HepG2 (cell line): Measurements from ENCODE around the gene CSK. TPM values are rescaled to one million over a fixed set of nuclear protein-coding genes. Genes with fewer than 3 reads are reported as not detected.

ENCODE experiments used
- ATAC-seq: fragments of 200-7000 bp; cut with Tn5 transposase; 3 replicates; pipeline ENCODE4 v1.9.1; 2020; ENCODE audit warnings: mild to moderate bottlenecking, moderate library complexity
- Bru-seq: library from RNA; stranded (reverse); fragments of 400-500 nt; gene quantifications from one replicate; lab custom pipeline; 2021; lab: Mats Ljungman, UMichigan
- BruChase-seq, 2 experiments: library from RNA; stranded (reverse); fragments of 400-500 nt; gene quantifications; one replicate each; lab custom pipeline; 2021; lab: Mats Ljungman, UMichigan
- BruUV-seq: library from RNA; stranded (reverse); fragments of 400-500 nt; replicated peaks from 2 replicates; lab custom pipeline; 2021; lab: Mats Ljungman, UMichigan
- CTCF ChIA-PET: fragments of 300-600 bp; formaldehyde crosslinking; extraction: SDS; loops from one replicate; lab custom pipeline; 2021; ENCODE audit warnings: low total read pairs, inconsistent platforms, low intra/inter-chr PET ratio; lab: Yijun Ruan, JAX
- POLR2A ChIA-PET: fragments of 350-600 bp; sonication (Branson Sonifier 250); formaldehyde crosslinking; loops from one replicate; lab custom pipeline; 2020; ENCODE audit warnings: antibody characterized with exemption, inconsistent platforms; lab: Yijun Ruan, JAX
- DNase-seq: peaks from one replicate; pipeline ENCODE4 v3.0.0-alpha.2; 2015; ENCODE audit warnings: low spot score
- FAIRE-seq: peaks from 3 replicates; lab custom pipeline; 2011; peaks lifted over from hg19 to GRCh38; lab: Jason Lieb, UNC
- H2AFZ ChIP-seq: one replicate; pipeline ENCODE4 v1.6.1; 2011; ENCODE audit warnings: low read length, inconsistent platforms
- H3K27ac ChIP-seq: fragments of 300-600 bp; 3 replicates; pipeline ENCODE4 v1.8.0; 2011; ENCODE audit warnings: mixed run types, mild to moderate bottlenecking, mixed read lengths, low read length, inconsistent platforms; ENCODE audit not compliant: insufficient read depth; ENCODE audit errors: extremely low read length
- H3K27me3 ChIP-seq, 2 experiments: fragments of 200-600 bp in 1 of 2; 2 replicates in 1 of 2; 3 replicates in 1 of 2; pipeline versions ENCODE4 v1.6.0 to v1.8.0; 2011; ENCODE audit warnings: low read length in 2 of 2, mild to moderate bottlenecking in 2 of 2, moderate library complexity in 2 of 2, inconsistent platforms in 1 of 2; ENCODE audit not compliant: insufficient read depth in 2 of 2, control insufficient read depth in 1 of 2
- H3K36me3 ChIP-seq, 2 experiments: fragments of 200-600 bp in 1 of 2; replicated peaks in 1 of 2; 2 replicates in 1 of 2; 3 replicates in 1 of 2; pipeline versions ENCODE4 v1.5.1 to v1.8.0; 2011; ENCODE audit warnings: low read length in 2 of 2, inconsistent platforms in 1 of 2; ENCODE audit not compliant: insufficient read depth in 2 of 2, control insufficient read depth in 1 of 2
- H3K4me1 ChIP-seq: 2 replicates; pipeline ENCODE4 v1.5.1; 2012; ENCODE audit warnings: low read length, inconsistent platforms; ENCODE audit not compliant: insufficient read depth
- H3K4me2 ChIP-seq: 2 replicates; pipeline ENCODE4 v1.6.0; 2011; ENCODE audit warnings: low read depth, low read length, inconsistent platforms
- H3K4me3 ChIP-seq, 3 experiments: fragments of 200-600 bp in 1 of 3; sonication (generic), shearing (Covaris generic) in 1 of 3; replicated peaks in 1 of 3; 2 replicates each; pipeline ENCODE4 v1.5.1; 2011 to 2016; ENCODE audit warnings: low read length in 3 of 3, inconsistent platforms in 2 of 3, low read depth in 2 of 3, mild to moderate bottlenecking in 2 of 3, control low read depth in 1 of 3, mixed read lengths in 1 of 3; ENCODE audit not compliant: insufficient read depth in 1 of 3
- H3K79me2 ChIP-seq: one replicate; pipeline ENCODE4 v1.6.1; 2011; ENCODE audit warnings: low read length, inconsistent platforms; ENCODE audit not compliant: insufficient read depth
- H3K9ac ChIP-seq: 2 replicates; pipeline ENCODE4 v1.6.0; 2011; ENCODE audit warnings: mild to moderate bottlenecking, low read depth, low read length, inconsistent platforms; ENCODE audit not compliant: insufficient read depth
- H3K9me3 ChIP-seq: 2 replicates; pipeline ENCODE4 v1.5.1; 2012; ENCODE audit warnings: mild to moderate bottlenecking, low read length
- H4K20me1 ChIP-seq: 2 replicates; pipeline ENCODE4 v1.6.0; 2011; ENCODE audit warnings: inconsistent platforms, mild to moderate bottlenecking, low read length, moderate library complexity; ENCODE audit not compliant: insufficient read depth
- KLF9 ChIP-seq: IDR thresholded peaks from 2 replicates; pipeline ENCODE4 v1.6.1; 2016; ENCODE audit warnings: low read depth
- REPIN1 ChIP-seq: sonication (generic); formaldehyde crosslinking; IDR thresholded peaks from 2 replicates; pipeline ENCODE4 v1.8.0; 2022; ENCODE audit warnings: missing genetic modification reagents, low read depth, mild to moderate bottlenecking, borderline replicate concordance
- TEAD2 ChIP-seq: sonication (generic); formaldehyde crosslinking; IDR thresholded peaks from 2 replicates; pipeline ENCODE4 v1.9.0; 2021; ENCODE audit warnings: missing genetic modification reagents
- YEATS4 ChIP-seq: sonication (generic); formaldehyde crosslinking; IDR thresholded peaks from 2 replicates; pipeline ENCODE4 v1.4.0; 2020; ENCODE audit warnings: missing genetic modification reagents, borderline replicate concordance
- ZFY ChIP-seq: sonication (generic); formaldehyde crosslinking; IDR thresholded peaks from 2 replicates; pipeline ENCODE4 v1.4.0; 2020; ENCODE audit warnings: missing genetic modification reagents
- ZNF20 ChIP-seq: sonication (generic); formaldehyde crosslinking; IDR thresholded peaks from 2 replicates; pipeline ENCODE4 v1.4.0; 2020; ENCODE audit warnings: mild to moderate bottlenecking, moderate library complexity, missing genetic modification reagents
- WGBS: methylation state at CpG from one replicate; pipeline ENCODE4 v1.1.6; 2017; ENCODE audit warnings: low lambda C conversion rate; 5-methylcytosine and 5-hydroxymethylcytosine counted together
- in situ Hi-C: cut with HindIII; loops from 2 replicates; pipeline ENCODE4 v1.10.0; 2017; ENCODE audit warnings: low pct_unique_long_range_greater_than_20kb; ENCODE audit not compliant: extremely low pct_ligation_motif_present
- intact Hi-C: fragments of 100-400 bp; cut with micrococcal nuclease; formaldehyde crosslinking; loops from one replicate; pipeline ENCODE4 v1.10.0; 2022; ENCODE audit not compliant: unreplicated experiment
- long read RNA-seq, 2 experiments: library from RNA in 1 of 2; library from polyadenylated mRNA in 1 of 2; stranded (forward) in 1 of 2; unstranded in 1 of 2; transcript quantifications; one replicate each; pipeline ENCODE4 v2.0.0, GENCODE V29; 2019 to 2022
- polyA minus RNA-seq, 3 experiments: library from RNA; depleted of rRNA, polyadenylated mRNA; stranded (reverse); fragments of >200 nt; gene quantifications; 2 replicates each; pipeline ENCODE4 v1.2.3, GENCODE V29; 2011; ENCODE audit warnings: low replicate concordance in 1 of 3
- polyA plus RNA-seq, 8 experiments: library from polyadenylated mRNA; depleted of rRNA in 3 of 8; stranded (reverse) in 7 of 8; unstranded in 1 of 8; fragments of >200 nt; fragmentation: Illumina TruSeq in 4 of 8; extraction: Trizol in 4 of 8; gene quantifications; 2 replicates each; pipeline versions ENCODE4 v1.2.1 to v1.2.3, GENCODE V29; 2011 to 2016; ENCODE audit warnings: low read depth in 4 of 8, missing spikeins in 1 of 8, mixed read lengths in 1 of 8; ENCODE audit not compliant: insufficient read depth in 1 of 8
- total RNA-seq, 5 experiments: library from RNA; depleted of rRNA; stranded (reverse); fragments of >200 nt; fragmentation: Illumina TruSeq; extraction: Trizol; gene quantifications; 2 replicates each; pipeline ENCODE4 v1.2.3, GENCODE V29; 2016; ENCODE audit warnings: low read depth in 1 of 5
- TF ChIP-seq, protein P1 (sequence below): sonication (generic); formaldehyde crosslinking; IDR thresholded peaks from 2 replicates; pipeline ENCODE4 v1.5.0; 2020; ENCODE audit warnings: mild to moderate bottlenecking, missing genetic modification reagents, moderate library complexity
- TF ChIP-seq, protein P2 (sequence below): sonication (generic); formaldehyde crosslinking; IDR thresholded peaks from 2 replicates; pipeline ENCODE4 v1.4.0; 2020; ENCODE audit warnings: missing genetic modification reagents
- TF ChIP-seq, protein P3 (sequence below): IDR thresholded peaks from 2 replicates; pipeline ENCODE4 v1.6.1; 2016; ENCODE audit warnings: low read depth, control low read depth

The CSK gene
- 20.6 and 21.3 TPM in 2 replicates for total RNA-seq (2016; rRNA removed; fragmentation: Illumina TruSeq; extraction: Trizol)
- 8.5 and 9.2 TPM in 2 replicates for total RNA-seq (2016; cell fraction: cytosol; rRNA removed; fragmentation: Illumina TruSeq; extraction: Trizol; ENCODE audit: low read depth)
- 17.5 and 21.5 TPM in 2 replicates for total RNA-seq (2016; cell fraction: insoluble cytoplasmic fraction; rRNA removed; fragmentation: Illumina TruSeq; extraction: Trizol)
- total RNA-seq (2016; cell fraction: membrane; rRNA removed; fragmentation: Illumina TruSeq; extraction: Trizol): 24.6 and 31.5 TPM in 2 replicates
- 22.6 and 23.4 TPM in 2 replicates for total RNA-seq (2016; cell fraction: nucleus; rRNA removed; fragmentation: Illumina TruSeq; extraction: Trizol)
- polyA plus RNA-seq (2011; rRNA removed): 12.5 and 18.8 TPM in 2 replicates
- 13.9 and 14.0 TPM in 2 replicates for polyA plus RNA-seq (2011; cell fraction: cytosol; rRNA removed)
- polyA plus RNA-seq (2011; cell fraction: nucleus; rRNA removed): 67.4 and 72.0 TPM in 2 replicates
- polyA plus RNA-seq (2012): 26.5 and 39.5 TPM in 2 replicates
- polyA plus RNA-seq (2016; cell fraction: cytosol; fragmentation: Illumina TruSeq; extraction: Trizol; ENCODE audit: low read depth): 10.3 and 12.4 TPM in 2 replicates
- polyA plus RNA-seq (2016; cell fraction: insoluble cytoplasmic fraction; fragmentation: Illumina TruSeq; extraction: Trizol; ENCODE audit: low read depth): 42.9 and 49.6 TPM in 2 replicates
- polyA plus RNA-seq (2016; cell fraction: membrane; fragmentation: Illumina TruSeq; extraction: Trizol; ENCODE audit: low read depth): 24.4 and 34.3 TPM in 2 replicates
- 80.5 and 84.1 TPM in 2 replicates for polyA plus RNA-seq (2016; cell fraction: nucleus; fragmentation: Illumina TruSeq; extraction: Trizol; ENCODE audit: insufficient read depth, low read depth)
- polyA minus RNA-seq (2011; rRNA and poly(A)+ RNA removed; ENCODE audit: low replicate concordance): 34.0 and 51.8 TPM in 2 replicates
- 19.3 and 20.3 TPM in 2 replicates for polyA minus RNA-seq (2011; cell fraction: cytosol; rRNA and poly(A)+ RNA removed)
- 23.4 and 28.1 TPM in 2 replicates for polyA minus RNA-seq (2011; cell fraction: nucleus; rRNA and poly(A)+ RNA removed)
- percentile 72 among the genes with signal in this experiment for Bru-seq, nascent RNA
- percentile 81 among the genes with signal in this experiment for BruChase-seq, experiment 1, labeled RNA remaining after a 6-hour chase
- BruChase-seq, experiment 2, labeled RNA remaining after a 2-hour chase: percentile 80 among the genes with signal in this experiment
- long read RNA-seq, experiment 1, transcript CSK-202 (14 exons, 1,900 nt): major isoform, 6 of 25 reads
- long read RNA-seq, experiment 1, partial matches to known transcripts: 15 of 25 reads
- long read RNA-seq, experiment 1, other reads (novel, unspliced or antisense): 2 of 25 reads
- long read RNA-seq, experiment 2, transcript CSK-201 (13 exons, 2,767 nt): major isoform, 105 of 182 reads
- long read RNA-seq, experiment 2, partial matches to known transcripts: 55 of 182 reads
- long read RNA-seq, experiment 2, other reads (novel, unspliced or antisense): 17 of 182 reads

DNA sequence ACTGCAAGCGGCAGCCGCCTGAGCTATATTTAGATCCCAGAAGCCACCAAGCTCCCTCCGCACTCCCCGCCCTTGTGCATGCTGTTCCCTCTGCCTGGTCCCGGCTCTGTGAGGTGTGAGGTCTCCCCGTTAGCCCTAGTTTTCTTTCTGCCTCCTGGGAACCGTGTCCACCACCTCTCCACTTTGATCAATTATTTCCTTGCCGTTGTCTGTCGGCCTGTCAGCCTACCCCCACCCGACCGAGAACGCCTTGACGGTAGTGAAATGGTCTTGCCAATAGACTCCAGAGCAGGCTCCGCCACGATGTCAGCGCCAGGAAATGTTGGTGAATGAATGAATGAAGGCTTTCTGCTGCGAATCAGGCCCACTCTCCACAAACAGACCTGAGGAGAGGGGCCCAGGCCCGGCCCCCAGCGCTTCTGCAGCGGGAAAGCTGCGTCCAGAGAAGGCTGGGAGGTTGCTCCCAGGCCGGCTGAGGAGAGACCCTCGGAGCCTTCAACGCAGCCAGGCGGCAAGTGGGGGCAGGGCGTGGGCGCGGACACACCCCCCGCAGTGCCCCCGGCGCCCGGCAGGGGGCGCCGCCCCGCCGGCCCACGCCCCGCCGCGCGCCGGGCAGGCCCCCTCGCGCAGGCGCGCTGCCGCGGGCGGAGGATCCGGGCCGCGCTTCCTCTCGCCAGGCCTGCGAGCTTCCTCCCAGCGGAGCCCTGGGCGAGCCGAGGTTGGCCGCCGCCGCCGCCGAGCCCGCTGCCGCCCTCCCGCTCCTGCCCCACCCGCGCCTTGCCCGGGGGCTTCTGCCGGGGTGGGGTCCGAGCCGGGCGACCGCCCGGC, at the start of gene CSK:
Gene CSK, plus strand, starts transcription at position 650 of the 828 bp plus-strand sequence. CDS start 16,218 bp downstream, outside the sequence.
- H3K79me2 ChIP-seq: peaks cover 37% of the 10 kb centered on the region
- no peaks in the 10 kb centered on the region for H3K27me3 ChIP-seq
- ATAC-seq: peak; percentile 4
- H3K9me3 ChIP-seq: no peaks in the 10 kb centered on the region
- H3K27ac ChIP-seq: peak within 1 kb of the TSS; percentile 45
- peak within 1 kb of the TSS; percentile 97 for H3K4me2 ChIP-seq
- peaks cover 79% of the 10 kb centered on the region for H3K4me1 ChIP-seq
- intact Hi-C loops (loop anchor here (2.0 to 5.0 kb wide), 3 partner anchors 19 to 53 kb away; no protein-coding TSS in a partner anchor), in situ Hi-C loops (loop anchor here (10.0 kb wide), 1 partner anchor 237 kb away; the partner anchor contains the start of gene ARID3B)
- ChIA-PET CTCF (interaction anchor here (1.1 kb wide), 1 partner anchor 10 kb away, joined by 4 read pairs; no protein-coding TSS in a partner anchor), POLR2A (interaction anchor here (1.9 to 3.5 kb wide), 3 partner anchors 10 to 51 kb away, joined by 6 to 21 read pairs (median 17); no protein-coding TSS in a partner anchor)
- H4K20me1 ChIP-seq: peaks cover 4% of the 10 kb centered on the region
- no peak within 1 kb of the TSS for H2AFZ ChIP-seq
- FAIRE-seq: no peak
- peak within 1 kb of the TSS; percentile 78 for H3K9ac ChIP-seq
- BruUV-seq: no TSS peak
- no peak for DNase-seq
- H3K36me3 ChIP-seq: peaks cover 0 to 12% of the 10 kb centered on the region in 2 experiments; a peak in 2 of 5 replicates
- H3K4me3 ChIP-seq: peak within 1 kb of the TSS; percentile 66 to 84 (median 69)
- WGBS: under 1% methylated on average over 18 of the region's 74 CpGs
- TF ChIP-seq TEAD2 (CRISPR knock-in tag) (no peak), YEATS4 (CRISPR knock-in tag) (peak; percentile 50; the same call in 1 of the 2 replicates), ZNF20 (no peak), KLF9 (CRISPR knock-in tag) (peak; percentile 66), ZFY (CRISPR knock-in tag) (peak; percentile 83), REPIN1 (CRISPR knock-in tag) (0 out of 2 replicates have a peak, but pooled peaks have one; percentile 26)
- TF ChIP-seq, protein P1, sequence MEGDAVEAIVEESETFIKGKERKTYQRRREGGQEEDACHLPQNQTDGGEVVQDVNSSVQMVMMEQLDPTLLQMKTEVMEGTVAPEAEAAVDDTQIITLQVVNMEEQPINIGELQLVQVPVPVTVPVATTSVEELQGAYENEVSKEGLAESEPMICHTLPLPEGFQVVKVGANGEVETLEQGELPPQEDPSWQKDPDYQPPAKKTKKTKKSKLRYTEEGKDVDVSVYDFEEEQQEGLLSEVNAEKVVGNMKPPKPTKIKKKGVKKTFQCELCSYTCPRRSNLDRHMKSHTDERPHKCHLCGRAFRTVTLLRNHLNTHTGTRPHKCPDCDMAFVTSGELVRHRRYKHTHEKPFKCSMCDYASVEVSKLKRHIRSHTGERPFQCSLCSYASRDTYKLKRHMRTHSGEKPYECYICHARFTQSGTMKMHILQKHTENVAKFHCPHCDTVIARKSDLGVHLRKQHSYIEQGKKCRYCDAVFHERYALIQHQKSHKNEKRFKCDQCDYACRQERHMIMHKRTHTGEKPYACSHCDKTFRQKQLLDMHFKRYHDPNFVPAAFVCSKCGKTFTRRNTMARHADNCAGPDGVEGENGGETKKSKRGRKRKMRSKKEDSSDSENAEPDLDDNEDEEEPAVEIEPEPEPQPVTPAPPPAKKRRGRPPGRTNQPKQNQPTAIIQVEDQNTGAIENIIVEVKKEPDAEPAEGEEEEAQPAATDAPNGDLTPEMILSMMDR: peak; percentile 57
- TF ChIP-seq, protein P2, sequence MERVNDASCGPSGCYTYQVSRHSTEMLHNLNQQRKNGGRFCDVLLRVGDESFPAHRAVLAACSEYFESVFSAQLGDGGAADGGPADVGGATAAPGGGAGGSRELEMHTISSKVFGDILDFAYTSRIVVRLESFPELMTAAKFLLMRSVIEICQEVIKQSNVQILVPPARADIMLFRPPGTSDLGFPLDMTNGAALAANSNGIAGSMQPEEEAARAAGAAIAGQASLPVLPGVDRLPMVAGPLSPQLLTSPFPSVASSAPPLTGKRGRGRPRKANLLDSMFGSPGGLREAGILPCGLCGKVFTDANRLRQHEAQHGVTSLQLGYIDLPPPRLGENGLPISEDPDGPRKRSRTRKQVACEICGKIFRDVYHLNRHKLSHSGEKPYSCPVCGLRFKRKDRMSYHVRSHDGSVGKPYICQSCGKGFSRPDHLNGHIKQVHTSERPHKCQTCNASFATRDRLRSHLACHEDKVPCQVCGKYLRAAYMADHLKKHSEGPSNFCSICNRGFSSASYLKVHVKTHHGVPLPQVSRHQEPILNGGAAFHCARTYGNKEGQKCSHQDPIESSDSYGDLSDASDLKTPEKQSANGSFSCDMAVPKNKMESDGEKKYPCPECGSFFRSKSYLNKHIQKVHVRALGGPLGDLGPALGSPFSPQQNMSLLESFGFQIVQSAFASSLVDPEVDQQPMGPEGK: no peak
- TF ChIP-seq, protein P3, sequence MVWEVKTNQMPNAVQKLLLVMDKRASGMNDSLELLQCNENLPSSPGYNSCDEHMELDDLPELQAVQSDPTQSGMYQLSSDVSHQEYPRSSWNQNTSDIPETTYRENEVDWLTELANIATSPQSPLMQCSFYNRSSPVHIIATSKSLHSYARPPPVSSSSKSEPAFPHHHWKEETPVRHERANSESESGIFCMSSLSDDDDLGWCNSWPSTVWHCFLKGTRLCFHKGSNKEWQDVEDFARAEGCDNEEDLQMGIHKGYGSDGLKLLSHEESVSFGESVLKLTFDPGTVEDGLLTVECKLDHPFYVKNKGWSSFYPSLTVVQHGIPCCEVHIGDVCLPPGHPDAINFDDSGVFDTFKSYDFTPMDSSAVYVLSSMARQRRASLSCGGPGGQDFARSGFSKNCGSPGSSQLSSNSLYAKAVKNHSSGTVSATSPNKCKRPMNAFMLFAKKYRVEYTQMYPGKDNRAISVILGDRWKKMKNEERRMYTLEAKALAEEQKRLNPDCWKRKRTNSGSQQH (CRISPR knock-in tag): peak; percentile 87; the same call in 1 of the 2 replicates
